Upper lobe of left lung (tissue), 4 donors: Measurements from ENCODE around the gene NT5DC2.

Experiments used
- POLR2AphosphoS5 ChIP-seq, 2 donors: sonication (generic); formaldehyde crosslinking; IDR thresholded peaks; one replicate each; pipeline ENCODE4 v1.5.1; 2017; ENCODE audit warnings: antibody characterized with exemption in 2 of 2
- TF ChIP-seq, protein P1 (sequence below), 6 experiments: fragments of 450-650 bp in 4 of 6; fragments of 200-600 bp in 2 of 6; sonication (generic) in 2 of 6; IDR thresholded peaks; one replicate each; pipeline ENCODE4 v1.5.1; 2016 to 2019; ENCODE audit warnings: antibody characterized with exemption in 6 of 6

GRCh38 chr3:52547143-52547542 is 13.5 kb upstream of the NT5DC2 start:
- TF ChIP-seq POLR2AphosphoS5 (IDR thresholded peaks at IDR 0.05) = no peak
- TF ChIP-seq, protein P1, sequence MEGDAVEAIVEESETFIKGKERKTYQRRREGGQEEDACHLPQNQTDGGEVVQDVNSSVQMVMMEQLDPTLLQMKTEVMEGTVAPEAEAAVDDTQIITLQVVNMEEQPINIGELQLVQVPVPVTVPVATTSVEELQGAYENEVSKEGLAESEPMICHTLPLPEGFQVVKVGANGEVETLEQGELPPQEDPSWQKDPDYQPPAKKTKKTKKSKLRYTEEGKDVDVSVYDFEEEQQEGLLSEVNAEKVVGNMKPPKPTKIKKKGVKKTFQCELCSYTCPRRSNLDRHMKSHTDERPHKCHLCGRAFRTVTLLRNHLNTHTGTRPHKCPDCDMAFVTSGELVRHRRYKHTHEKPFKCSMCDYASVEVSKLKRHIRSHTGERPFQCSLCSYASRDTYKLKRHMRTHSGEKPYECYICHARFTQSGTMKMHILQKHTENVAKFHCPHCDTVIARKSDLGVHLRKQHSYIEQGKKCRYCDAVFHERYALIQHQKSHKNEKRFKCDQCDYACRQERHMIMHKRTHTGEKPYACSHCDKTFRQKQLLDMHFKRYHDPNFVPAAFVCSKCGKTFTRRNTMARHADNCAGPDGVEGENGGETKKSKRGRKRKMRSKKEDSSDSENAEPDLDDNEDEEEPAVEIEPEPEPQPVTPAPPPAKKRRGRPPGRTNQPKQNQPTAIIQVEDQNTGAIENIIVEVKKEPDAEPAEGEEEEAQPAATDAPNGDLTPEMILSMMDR (IDR thresholded peaks at IDR 0.05) = no peak
